C4-2B (cell line): ENCODE data around the gene CLDN4.
"Not testable (repeated sequence)": the region's sequence is repeated elsewhere in the genome, so short reads cannot be mapped to it uniquely, and the experiment has no call there.

Experiments used
- H3K27ac ChIP-seq: fragments of 450-650 bp; 2 replicates; pipeline ENCODE4 v1.5.1; 2017
- CTCF ChIP-seq: fragments of 450-650 bp; conservative IDR thresholded peaks from 2 replicates; pipeline ENCODE4 v1.5.1; 2017; ENCODE audit warnings: mild to moderate bottlenecking
- ZFX ChIP-seq: fragments of 450-650 bp; IDR thresholded peaks from 2 replicates; pipeline ENCODE4 v1.6.1; 2017

CLDN4 gene

GRCh38 chr7:73832806-73833205 is 2.0 kb downstream of the CLDN4 start:
- TF ChIP-seq ZFX (no peak), CTCF (no peak)
- peak overlapping the region; percentile 98 for H3K27ac ChIP-seq

GRCh38 chr7:73833251-73833919 is 2.6 kb downstream of the CLDN4 start:
- peak overlapping the region; percentile 98 for H3K27ac ChIP-seq
- no peak for TF ChIP-seq CTCF
- no peak for TF ChIP-seq ZFX

GRCh38 chr7:73834626-73835191 is 3.9 kb downstream of the CLDN4 start:
- TF ChIP-seq ZFX (no peak), CTCF (no peak)
- peak overlapping the region; percentile 98 for H3K27ac ChIP-seq

- not testable (repeated sequence) for H3K27ac ChIP-seq
These were observed 6.4 kb downstream of the CLDN4 start for GRCh38 chr7:73837167-73837566.

- TF ChIP-seq CTCF, result no peak
- no peak overlapping the region for H3K27ac ChIP-seq
These were observed 7.8 kb downstream of the CLDN4 start for GRCh38 chr7:73838642-73839041.

GRCh38 chr7:73839290-73839689 is 8.5 kb downstream of the CLDN4 start:
- TF ChIP-seq ZFX (no peak), CTCF (no peak)
- no peak overlapping the region for H3K27ac ChIP-seq

GRCh38 chr7:73839743-73840714 is 9.2 kb downstream of the CLDN4 start:
- TF ChIP-seq CTCF, result no peak
- no peak for TF ChIP-seq ZFX
- H3K27ac ChIP-seq, result no peak overlapping the region
